ENCODE results near the gene PRDM10.

DNA sequence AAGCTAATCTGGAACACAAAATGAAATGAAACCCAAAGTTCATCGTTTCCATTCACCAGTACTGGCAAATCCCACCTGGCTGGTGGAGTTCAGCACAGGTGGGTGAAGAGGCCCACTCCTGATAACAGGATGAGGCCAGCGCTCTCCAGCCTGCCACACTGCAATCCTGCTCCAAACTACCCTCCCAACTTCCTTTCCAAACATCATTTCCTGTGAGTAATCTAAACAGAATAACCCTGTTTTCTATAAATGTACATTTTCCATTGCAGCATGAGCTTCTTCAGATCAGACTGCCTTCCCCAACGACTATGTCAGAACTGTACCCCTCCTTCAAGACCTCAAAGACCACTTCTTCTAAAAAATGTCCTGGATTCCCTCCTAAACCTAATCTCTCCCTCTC lies 91.3 kb downstream of the PRDM10 start:
- TF ChIP-seq, protein P1, sequence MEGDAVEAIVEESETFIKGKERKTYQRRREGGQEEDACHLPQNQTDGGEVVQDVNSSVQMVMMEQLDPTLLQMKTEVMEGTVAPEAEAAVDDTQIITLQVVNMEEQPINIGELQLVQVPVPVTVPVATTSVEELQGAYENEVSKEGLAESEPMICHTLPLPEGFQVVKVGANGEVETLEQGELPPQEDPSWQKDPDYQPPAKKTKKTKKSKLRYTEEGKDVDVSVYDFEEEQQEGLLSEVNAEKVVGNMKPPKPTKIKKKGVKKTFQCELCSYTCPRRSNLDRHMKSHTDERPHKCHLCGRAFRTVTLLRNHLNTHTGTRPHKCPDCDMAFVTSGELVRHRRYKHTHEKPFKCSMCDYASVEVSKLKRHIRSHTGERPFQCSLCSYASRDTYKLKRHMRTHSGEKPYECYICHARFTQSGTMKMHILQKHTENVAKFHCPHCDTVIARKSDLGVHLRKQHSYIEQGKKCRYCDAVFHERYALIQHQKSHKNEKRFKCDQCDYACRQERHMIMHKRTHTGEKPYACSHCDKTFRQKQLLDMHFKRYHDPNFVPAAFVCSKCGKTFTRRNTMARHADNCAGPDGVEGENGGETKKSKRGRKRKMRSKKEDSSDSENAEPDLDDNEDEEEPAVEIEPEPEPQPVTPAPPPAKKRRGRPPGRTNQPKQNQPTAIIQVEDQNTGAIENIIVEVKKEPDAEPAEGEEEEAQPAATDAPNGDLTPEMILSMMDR (IDR thresholded peaks at IDR 0.05), result no peak
- TF ChIP-seq EP300 (IDR thresholded peaks at IDR 0.05; ENCODE audit: low read depth), result no peak
